SU-DHL-6 (cell line): Measurements from ENCODE around the gene EXOC4.
"Not testable (repeated sequence)": the region's sequence is repeated elsewhere in the genome, so short reads cannot be mapped to it uniquely, and the experiment has no call there.

Source experiments
- H2AFZ ChIP-seq: fragments of 200-600 bp; sonication (generic); 2 replicates; pipeline ENCODE4 v1.6.1; 2014; ENCODE audit warnings: low read depth, mild to moderate bottlenecking, moderate library complexity, mixed read lengths, antibody characterized with exemption, low read length; ENCODE audit not compliant: severe bottlenecking
- H3F3A ChIP-seq: fragments of 200-600 bp; shearing (Covaris generic); 2 replicates; pipeline ENCODE4 v1.6.0; 2016; ENCODE audit warnings: antibody characterized with exemption, mild to moderate bottlenecking; ENCODE audit not compliant: insufficient read depth
- H3K27ac ChIP-seq: fragments of 200-600 bp; sonication (generic); 2 replicates; pipeline ENCODE4 v1.5.1; 2016; ENCODE audit warnings: low read depth, mild to moderate bottlenecking, low read length, moderate library complexity, mixed read lengths
- H3K27me3 ChIP-seq: fragments of 200-600 bp; sonication (generic), shearing (Covaris generic); 2 replicates; pipeline ENCODE4 v1.6.0; 2014; ENCODE audit warnings: mild to moderate bottlenecking, low read length
- H3K36me3 ChIP-seq: fragments of 200-600 bp; sonication (generic); 2 replicates; pipeline ENCODE4 v1.6.1; 2014; ENCODE audit warnings: mild to moderate bottlenecking, low read length, mixed read lengths
- H3K4me2 ChIP-seq: fragments of 300-600, 200-600 bp; shearing (Covaris generic), sonication (generic); 2 replicates; pipeline ENCODE4 v1.6.0; 2014; ENCODE audit warnings: low read length, low read depth, mild to moderate bottlenecking; ENCODE audit not compliant: poor library complexity, severe bottlenecking
- H3K4me3 ChIP-seq: fragments of 200-600 bp; sonication (generic); 2 replicates; pipeline ENCODE4 v1.5.1; 2014; ENCODE audit warnings: antibody characterized with exemption, low read length, mild to moderate bottlenecking, mixed read lengths; ENCODE audit not compliant: insufficient read depth, poor library complexity, severe bottlenecking
- H3K79me2 ChIP-seq: fragments of 200-600 bp; sonication (generic); 2 replicates; pipeline ENCODE4 v1.6.1; 2014; ENCODE audit warnings: mild to moderate bottlenecking, low read length, moderate library complexity; ENCODE audit not compliant: insufficient read depth
- H3K9ac ChIP-seq: fragments of 200-600 bp; sonication (generic); 2 replicates; pipeline ENCODE4 v1.7.0; 2014; ENCODE audit warnings: mild to moderate bottlenecking, low read length
- H3K9me2 ChIP-seq: fragments of 200-600 bp; sonication (generic); replicated peaks from 2 replicates; pipeline ENCODE4 v1.6.1; 2014; ENCODE audit warnings: low read length; ENCODE audit not compliant: insufficient read depth
- H3K9me3 ChIP-seq: fragments of 200-600 bp; sonication (generic); 2 replicates; pipeline ENCODE4 v1.6.1; 2014; ENCODE audit warnings: low read length, mixed read lengths; ENCODE audit not compliant: insufficient read depth
- H4K20me1 ChIP-seq: fragments of 200-600 bp; sonication (generic); 2 replicates; pipeline ENCODE4 v1.6.1; 2014; ENCODE audit warnings: low read depth, mild to moderate bottlenecking, antibody characterized with exemption, low read length, moderate library complexity, mixed read lengths
- CTCF ChIP-seq: fragments of 200-600 bp; sonication (generic); IDR thresholded peaks from one replicate; pipeline ENCODE4 v1.5.1; 2017; ENCODE audit warnings: antibody characterized with exemption, mild to moderate bottlenecking, low read length, moderate library complexity; ENCODE audit not compliant: insufficient read depth, poor library complexity, severe bottlenecking
- EZH2phosphoT487 ChIP-seq: fragments of 200-600 bp; sonication (generic), shearing (Covaris generic); conservative IDR thresholded peaks from 2 replicates; pipeline ENCODE4 v1.6.1; 2018; ENCODE audit warnings: mild to moderate bottlenecking, antibody characterized with exemption, low read length, moderate library complexity, mixed read lengths

The EXOC4 gene

GRCh38 chr7:133888061-133888930, 635.4 kb downstream of the EXOC4 start:
- H3K4me3 ChIP-seq, result no peak overlapping the region
- no peaks in the 10 kb centered on the region for H3F3A ChIP-seq
- no peak overlapping the region for H2AFZ ChIP-seq
- no peaks in the 10 kb centered on the region for H3K27me3 ChIP-seq
- no peaks in the 10 kb centered on the region for H3K79me2 ChIP-seq
- no peaks in the 10 kb centered on the region for H4K20me1 ChIP-seq
- no peaks in the 10 kb centered on the region for H3K9me3 ChIP-seq
- TF ChIP-seq EZH2phosphoT487, result no peak
- TF ChIP-seq CTCF, result no peak
- no peak overlapping the region for H3K27ac ChIP-seq
- no peak overlapping the region for H3K4me2 ChIP-seq
- H3K36me3 ChIP-seq, result no peaks in the 10 kb centered on the region
- H3K9ac ChIP-seq, result no peak overlapping the region
- H3K9me2 ChIP-seq, result no peaks in the 10 kb centered on the region

GRCh38 chr7:133904776-133905175, 651.9 kb downstream of the EXOC4 start:
- H3K9ac ChIP-seq, result no peak overlapping the region
- H3K9me2 ChIP-seq, result no peaks in the 10 kb centered on the region

GRCh38 chr7:133906553-133906952, 653.7 kb downstream of the EXOC4 start:
- not testable (repeated sequence) for H3K9ac ChIP-seq, H4K20me1 ChIP-seq

More at GRCh38 chr7:133904776-133905175, 651.9 kb downstream of the EXOC4 start:
- no peak overlapping the region for H3K27ac ChIP-seq
- H3K36me3 ChIP-seq, result no peaks in the 10 kb centered on the region
- no peaks in the 10 kb centered on the region for H3K9me3 ChIP-seq
- H3K4me2 ChIP-seq, result no peak overlapping the region
- no peak overlapping the region for H2AFZ ChIP-seq
- no peaks in the 10 kb centered on the region for H3F3A ChIP-seq
- H3K27me3 ChIP-seq, result no peaks in the 10 kb centered on the region
- no peaks in the 10 kb centered on the region for H4K20me1 ChIP-seq
- H3K4me3 ChIP-seq, result no peak overlapping the region
- TF ChIP-seq CTCF, result no peak
- no peak for TF ChIP-seq EZH2phosphoT487
- H3K79me2 ChIP-seq, result no peaks in the 10 kb centered on the region

GRCh38 chr7:133910761-133911160, 657.9 kb downstream of the EXOC4 start:
- no peak overlapping the region for H3K4me2 ChIP-seq
- no peaks in the 10 kb centered on the region for H3F3A ChIP-seq
- no peak overlapping the region for H2AFZ ChIP-seq
- no peaks in the 10 kb centered on the region for H3K9me3 ChIP-seq
- H3K9ac ChIP-seq, result no peak overlapping the region
- no peak overlapping the region for H3K4me3 ChIP-seq
- H3K36me3 ChIP-seq, result no peaks in the 10 kb centered on the region
- no peaks in the 10 kb centered on the region for H3K9me2 ChIP-seq
- H3K27ac ChIP-seq, result no peak overlapping the region
- H3K79me2 ChIP-seq, result no peaks in the 10 kb centered on the region
- no peaks in the 10 kb centered on the region for H4K20me1 ChIP-seq
- H3K27me3 ChIP-seq, result no peaks in the 10 kb centered on the region
- TF ChIP-seq CTCF, result no peak
- TF ChIP-seq EZH2phosphoT487, result no peak

More at GRCh38 chr7:133906553-133906952, 653.7 kb downstream of the EXOC4 start:
- H3F3A ChIP-seq, H3K4me3 ChIP-seq, H3K9me2 ChIP-seq, H3K4me2 ChIP-seq, H3K27me3 ChIP-seq, H3K9me3 ChIP-seq, H2AFZ ChIP-seq, H3K27ac ChIP-seq, H3K36me3 ChIP-seq, H3K79me2 ChIP-seq: not testable (repeated sequence)
